ENCODE results near the gene CYTH4. TPM values are rescaled to one million over a fixed set of nuclear protein-coding genes. Genes with fewer than 3 reads are reported as not detected.
A peak's percentile ranks its signal among the peaks of the same experiment; 100 is the strongest.

CYTH4 gene
- total and polyA plus RNA-seq, 10 of the 15 experiments (the other 5 are each of a cell fraction or from before 2014, with no cell fraction given), result 1.5 to 27.3 (median 16.9) TPM

DNA sequence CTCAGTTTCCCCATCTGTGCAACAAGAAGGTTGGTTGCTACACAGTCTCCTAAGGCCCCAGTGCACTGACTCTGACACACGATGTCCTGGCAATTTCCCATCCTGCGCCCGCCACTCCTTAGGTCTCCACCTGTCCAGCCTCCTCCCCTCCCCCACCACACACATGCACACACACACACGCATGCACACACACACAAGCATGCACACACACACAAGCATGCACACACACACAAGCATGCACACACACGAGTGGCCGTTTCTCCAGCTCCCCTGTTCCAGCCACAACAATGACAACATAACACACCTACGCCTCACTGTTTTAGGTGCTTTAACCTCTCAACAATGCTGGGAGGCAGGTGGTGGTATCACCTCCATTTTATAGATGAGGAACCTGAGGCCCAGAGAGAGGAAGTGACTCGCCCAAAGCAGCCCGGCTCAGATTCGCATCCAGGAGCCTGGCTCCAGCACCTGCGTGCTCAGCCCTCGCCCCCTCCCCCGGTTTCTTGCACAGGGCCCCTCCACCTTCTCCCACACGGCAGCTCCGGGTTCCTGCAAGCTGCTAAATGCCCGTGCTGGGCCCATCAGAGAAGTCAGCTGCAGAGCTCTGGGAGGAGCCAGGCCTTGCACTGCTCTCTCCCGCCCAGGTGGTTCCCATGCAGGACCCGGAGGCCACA is 13.0 kb downstream of the CYTH4 start:
- H2AFZ ChIP-seq (ENCODE audit: control insufficient read depth, low read depth, low read length), result no peak overlapping the region
- TF ChIP-seq ELK1 (IDR thresholded peaks at IDR 0.05; ENCODE audit: low read depth, low read length) (no peak), KLF5 (IDR thresholded peaks at IDR 0.05; ENCODE audit: partially characterized antibody) (no peak), SPI1 (IDR thresholded peaks at IDR 0.05; ENCODE audit: borderline replicate concordance, insufficient read depth, low read depth, low read length) (peak; percentile 39; the same call in 1 of the 2 replicates), SMAD5 (IDR thresholded peaks at IDR 0.05; ENCODE audit: low read depth) (no peak), ATF7 (IDR thresholded peaks at IDR 0.05; ENCODE audit: low read depth) (peak; percentile 34; the same call in 1 of the 2 replicates), POLR2AphosphoS2 (IDR thresholded peaks at IDR 0.05; ENCODE audit: low read depth, low read length) (no peak), HDGF (IDR thresholded peaks at IDR 0.05) (peak; percentile 64; the same call in 1 of the 2 replicates), KAT2A (conservative IDR thresholded peaks at IDR 0.05; ENCODE audit: control insufficient read depth, low read depth, low read length) (no peak)
- no peak overlapping the region for H3K4me3 ChIP-seq
- ATAC-seq (no peak), DNase-seq (ENCODE audit: low read depth, low spot score) (no peak), FAIRE-seq (no peak)
- RAD21 ChIA-PET (ENCODE audit: unreplicated experiment), result no interaction called here
- POLR2A ChIA-PET, result interaction anchor here (0.5 to 1.0 kb wide), 3 partner anchors 8 to 305 kb away, joined by 3 to 4 read pairs (median 3); no protein-coding TSS in a partner anchor
- intact Hi-C loops (cut with micrococcal nuclease; ENCODE audit: unreplicated experiment) (no loop called here), in situ Hi-C loops (cut with MboI) (no loop called here)
- CTCF ChIA-PET, result interaction anchor here (3.0 kb wide), 1 partner anchor 134 kb away, joined by 6 read pairs; no protein-coding TSS in a partner anchor
- SMC1A ChIA-PET (ENCODE audit: uncharacterized antibody, unreplicated experiment), result no interaction called here
- no peaks in the 10 kb centered on the region for H3K27me3 ChIP-seq (replicated peaks in 1 of 2; ENCODE audit: control insufficient read depth in 2 of 2, insufficient read depth in 2 of 2, low read length in 1 of 2)
- no peak overlapping the region for H3K4me2 ChIP-seq (ENCODE audit: control insufficient read depth, insufficient read depth)
- BruUV-seq (replicated peaks), result no TSS peak
- no peaks in the 10 kb centered on the region; the same call in 2 of the 3 replicates for H3K9me3 ChIP-seq (replicated peaks; ENCODE audit: control insufficient read depth, insufficient read depth, low read length)
- no peaks in the 10 kb centered on the region for H4K20me1 ChIP-seq (ENCODE audit: control insufficient read depth, insufficient read depth)
- H3K27ac ChIP-seq (ENCODE audit: control insufficient read depth, insufficient read depth), result no peak overlapping the region
- WGBS (ENCODE audit: insufficient coverage, insufficient replicate concordance, low lambda C conversion rate, missing lambda C conversion rate), result 61% methylated on average over 15 of the region's 18 CpGs
- H3K36me3 ChIP-seq (ENCODE audit: control insufficient read depth in 2 of 2, insufficient read depth in 2 of 2, low read length in 1 of 2), result peaks cover 1 to 13% of the 10 kb centered on the region in 2 experiments; a peak in 3 of 4 replicates
- no peak overlapping the region for H3K9ac ChIP-seq (ENCODE audit: control insufficient read depth, insufficient read depth, low read length)
- no peaks in the 10 kb centered on the region for H3K79me2 ChIP-seq (ENCODE audit: control insufficient read depth, insufficient read depth, low read length)
- H3K4me1 ChIP-seq (ENCODE audit: control insufficient read depth, insufficient read depth, low read length), result peaks cover 4% of the 10 kb centered on the region

All from GM12878 (cell line).